Duodenal mucosa (tissue), 2 donors: ENCODE data around the gene BRMS1L.
"Not testable (repeated sequence)": the region's sequence is repeated elsewhere in the genome, so short reads cannot be mapped to it uniquely, and the experiment has no call there.

Source experiments
- H3K27ac ChIP-seq: one replicate; pipeline ENCODE4 v1.7.0; 2013; ENCODE audit warnings: low read depth, low read length
- H3K27me3 ChIP-seq, 2 donors: one replicate each; pipeline ENCODE4 v1.7.0; 2013; ENCODE audit warnings: low read length in 2 of 2, control low read depth in 1 of 2; ENCODE audit not compliant: insufficient read depth in 2 of 2, control insufficient read depth in 1 of 2
- H3K36me3 ChIP-seq, 2 donors: one replicate each; pipeline ENCODE4 v1.7.0; 2013; ENCODE audit warnings: low read length in 2 of 2, control low read depth in 1 of 2; ENCODE audit not compliant: insufficient read depth in 2 of 2, control insufficient read depth in 1 of 2
- H3K4me1 ChIP-seq, 2 donors: one replicate each; pipeline ENCODE4 v1.7.0; 2013; ENCODE audit warnings: low read length in 2 of 2, control low read depth in 1 of 2; ENCODE audit not compliant: insufficient read depth in 2 of 2, control insufficient read depth in 1 of 2
- H3K4me3 ChIP-seq, 2 donors: one replicate each; pipeline ENCODE4 v1.7.0; 2013; ENCODE audit warnings: low read length in 2 of 2, low read depth in 1 of 2
- H3K9ac ChIP-seq, 2 donors: one replicate each; pipeline ENCODE4 v1.7.0; 2013; ENCODE audit warnings: low read length in 2 of 2, low read depth in 1 of 2
- H3K9me3 ChIP-seq, 2 donors: one replicate each; pipeline ENCODE4 v1.7.0; 2013; ENCODE audit warnings: low read length in 2 of 2, control low read depth in 1 of 2; ENCODE audit not compliant: control insufficient read depth in 1 of 2

BRMS1L gene

GRCh38 chr14:35821564-35822411, 4.3 kb upstream of the BRMS1L start:
- Histone ChIP-seq H3K9me3 (no peaks in the 10 kb centered on the region), H3K9ac (no peak overlapping the region), H3K27ac (no peak overlapping the region), H3K36me3 (no peaks in the 10 kb centered on the region), H3K4me1 (no peaks in the 10 kb centered on the region), H3K4me3 (no peak overlapping the region), H3K27me3 (no peaks in the 10 kb centered on the region)

- Histone ChIP-seq H3K27me3 (no peaks in the 10 kb centered on the region), H3K9me3 (no peaks in the 10 kb centered on the region), H3K4me1 (peaks cover 0 to 5% of the 10 kb centered on the region in 2 donors), H3K4me3 (no peak overlapping the region), H3K9ac (no peak overlapping the region), H3K36me3 (no peaks in the 10 kb centered on the region), H3K27ac (no peak overlapping the region)
Observed at GRCh38 chr14:35822501-35822900, 3.6 kb upstream of the BRMS1L start.

- H3K9me3 ChIP-seq, H3K27me3 ChIP-seq, H3K27ac ChIP-seq, H3K9ac ChIP-seq, H3K36me3 ChIP-seq, H3K4me3 ChIP-seq, H3K4me1 ChIP-seq: not testable (repeated sequence)
Observed at GRCh38 chr14:35824446-35825165, 1.5 kb upstream of the BRMS1L start.

GRCh38 chr14:35825968-35826217, 245 bp upstream of the BRMS1L start:
- no peaks in the 10 kb centered on the region for H3K27me3 ChIP-seq
- peak overlapping the region; percentile 82 to 99 for H3K4me3 ChIP-seq
- H3K4me1 ChIP-seq, result peaks cover 0 to 6% of the 10 kb centered on the region in 2 donors
- H3K27ac ChIP-seq, result peak overlapping the region; percentile 96
- no peaks in the 10 kb centered on the region for H3K36me3 ChIP-seq
- peak overlapping the region; percentile 43 to 99 for H3K9ac ChIP-seq
- H3K9me3 ChIP-seq, result no peaks in the 10 kb centered on the region

- Histone ChIP-seq H3K4me1 (peaks cover 0 to 6% of the 10 kb centered on the region in 2 donors), H3K4me3 (peak overlapping the region; percentile 82 to 99), H3K9ac (peak overlapping the region; percentile 92 to 99), H3K27ac (no peak overlapping the region), H3K27me3 (no peaks in the 10 kb centered on the region), H3K9me3 (no peaks in the 10 kb centered on the region), H3K36me3 (no peaks in the 10 kb centered on the region)
Observed at GRCh38 chr14:35826952-35827416, 846 bp downstream of the BRMS1L start.

- Histone ChIP-seq H3K36me3 (peaks cover 0 to 1% of the 10 kb centered on the region in 2 donors), H3K27me3 (no peaks in the 10 kb centered on the region), H3K27ac (no peak overlapping the region), H3K4me3 (peak overlapping the region in 1 of 2 donors; percentile 82), H3K9ac (no peak overlapping the region), H3K9me3 (no peaks in the 10 kb centered on the region), H3K4me1 (peaks cover 0 to 6% of the 10 kb centered on the region in 2 donors)
Observed at GRCh38 chr14:35827678-35828472, 1.7 kb downstream of the BRMS1L start.

GRCh38 chr14:35829449-35829848, 3.3 kb downstream of the BRMS1L start:
- H3K27ac ChIP-seq, result no peak overlapping the region
- no peak overlapping the region for H3K9ac ChIP-seq

GRCh38 chr14:35835208-35835982, 9.3 kb downstream of the BRMS1L start:
- no peak overlapping the region for H3K27ac ChIP-seq
- no peak overlapping the region for H3K9ac ChIP-seq
- no peaks in the 10 kb centered on the region for H3K27me3 ChIP-seq
- H3K9me3 ChIP-seq, result no peaks in the 10 kb centered on the region
- peaks cover 9 to 10% of the 10 kb centered on the region in 2 donors for H3K36me3 ChIP-seq
- no peak overlapping the region for H3K4me3 ChIP-seq
- H3K4me1 ChIP-seq, result no peaks in the 10 kb centered on the region

More at GRCh38 chr14:35829449-35829848, 3.3 kb downstream of the BRMS1L start:
- peaks cover 0 to 4% of the 10 kb centered on the region in 2 donors for H3K36me3 ChIP-seq
- no peak overlapping the region for H3K4me3 ChIP-seq
- H3K9me3 ChIP-seq, result no peaks in the 10 kb centered on the region
- no peaks in the 10 kb centered on the region for H3K27me3 ChIP-seq
- peaks cover 0 to 6% of the 10 kb centered on the region in 2 donors for H3K4me1 ChIP-seq

- not testable (repeated sequence) for H3K9me3 ChIP-seq, H3K4me3 ChIP-seq, H3K27ac ChIP-seq, H3K27me3 ChIP-seq, H3K9ac ChIP-seq, H3K4me1 ChIP-seq
- peaks cover 0 to 16% of the 10 kb centered on the region in 2 donors for H3K36me3 ChIP-seq
Observed at GRCh38 chr14:35841704-35842103, 15.6 kb downstream of the BRMS1L start.
